SU-DHL-6 (cell line): ENCODE data around the gene SAP30L.

Experiments
- CTCF ChIP-seq: fragments of 200-600 bp; sonication (generic); IDR thresholded peaks from one replicate; pipeline ENCODE4 v1.5.1; 2017; ENCODE audit warnings: antibody characterized with exemption, mild to moderate bottlenecking, low read length, moderate library complexity; ENCODE audit not compliant: insufficient read depth, poor library complexity, severe bottlenecking
- EZH2phosphoT487 ChIP-seq: fragments of 200-600 bp; sonication (generic), shearing (Covaris generic); conservative IDR thresholded peaks from 2 replicates; pipeline ENCODE4 v1.6.1; 2018; ENCODE audit warnings: mild to moderate bottlenecking, antibody characterized with exemption, low read length, moderate library complexity, mixed read lengths

- TF ChIP-seq EZH2phosphoT487 (no peak), CTCF (no peak)
Measured at GRCh38 chr5:154402611-154403010, 43.2 kb upstream of the SAP30L start.
